GM18907 (cell line): Measurements from ENCODE around the gene OR5H1.
"Not testable (repeated sequence)": the region's sequence is repeated elsewhere in the genome, so short reads cannot be mapped to it uniquely, and the experiment has no call there.

ENCODE experiments used
- ATAC-seq: cut with Tn5 transposase; IDR thresholded peaks from one replicate; pipeline ENCODE4 v1.9.1; 2021; ENCODE audit warnings: mild to moderate bottlenecking, moderate library complexity; ENCODE audit not compliant: unreplicated experiment

OR5H1 gene

DNA sequence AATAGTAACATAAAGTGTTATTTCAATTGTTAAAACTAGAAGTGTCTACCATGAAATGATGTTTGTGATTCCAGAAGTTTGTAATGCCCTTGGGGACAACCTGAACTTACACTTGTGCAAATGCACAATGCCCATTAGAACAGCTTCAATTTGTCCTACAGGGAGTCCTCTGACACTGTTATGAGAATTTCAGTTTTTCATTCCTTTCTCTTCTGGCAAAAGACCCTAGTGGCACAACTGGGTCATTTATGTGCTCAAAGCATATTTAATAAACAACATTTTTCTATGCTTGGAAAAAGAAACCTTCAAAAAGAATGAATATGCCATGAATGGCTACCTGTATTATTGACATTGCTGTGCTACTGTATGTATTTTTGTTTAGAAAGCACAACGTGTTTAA is at the start of gene OR5H1:
Gene OR5H1 (plus strand): TSS at position 301 of the 400 bp plus-strand sequence. CDS start 1,977 bp downstream, outside the sequence.
- no peak for ATAC-seq

DNA sequence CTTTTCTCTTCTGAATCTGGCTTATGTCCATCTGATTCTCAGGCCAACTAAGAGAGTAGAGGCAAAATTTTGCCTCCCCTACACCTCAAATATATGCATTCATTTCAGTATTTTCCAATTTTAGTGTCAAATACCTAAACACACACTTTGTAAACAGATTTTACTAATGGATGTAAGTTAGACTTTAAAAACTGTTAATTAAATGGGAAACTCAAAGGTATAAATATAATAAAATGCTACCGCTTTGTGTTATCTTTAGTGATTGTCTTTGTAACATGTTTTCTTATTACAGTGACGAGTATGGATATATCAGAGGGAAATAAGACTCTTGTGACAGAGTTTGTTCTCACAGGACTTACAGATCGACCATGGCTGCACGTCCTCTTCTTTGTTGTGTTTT is 43.6 kb upstream of the OR5H1 start, which contains the start of gene OR5AC2:
Gene OR5AC2 (plus strand): TSS at position 301 of the 400 bp plus-strand sequence. CDS start 0 bp downstream, at position 301.
- ATAC-seq: no peak

DNA sequence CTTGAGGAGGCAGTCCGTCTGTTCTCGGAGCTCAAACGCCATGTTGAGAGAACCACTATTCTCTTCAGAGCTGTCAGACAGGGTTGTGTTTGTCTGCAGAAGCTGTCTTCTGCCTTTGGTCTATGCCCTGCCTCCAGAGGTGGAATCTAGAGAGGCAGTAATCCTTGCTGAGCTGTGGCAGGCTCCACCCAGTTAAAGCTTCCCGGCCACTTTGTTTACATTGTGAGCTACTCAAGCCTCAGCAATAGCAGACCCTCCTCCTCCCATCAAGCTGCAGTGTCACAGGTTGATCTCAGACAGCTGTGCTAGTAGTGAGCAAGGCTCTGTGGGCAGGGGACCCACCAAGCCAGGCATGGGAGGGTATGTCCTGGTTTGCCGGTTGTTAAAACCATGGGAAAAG is 34.6 kb upstream of the OR5H1 start:
- no peak for ATAC-seq

DNA sequence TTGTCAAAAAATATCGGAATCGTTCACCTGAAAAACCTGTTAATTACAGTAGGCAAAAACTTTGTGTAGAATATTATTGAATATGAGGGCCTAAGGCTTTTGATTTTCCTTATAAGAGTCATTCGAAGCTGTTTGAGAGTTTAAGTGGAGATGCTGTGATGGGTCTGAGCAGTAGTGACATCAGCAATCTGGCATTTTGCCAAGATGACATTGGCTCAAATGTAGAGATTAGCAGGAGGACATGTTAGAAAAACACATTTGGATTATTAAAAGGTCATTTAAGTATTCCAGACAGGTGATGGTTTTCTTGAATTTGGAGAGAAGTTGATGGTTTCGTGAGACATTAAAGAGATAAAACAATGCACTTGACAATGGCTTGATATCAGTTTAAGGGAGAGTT is 30.7 kb upstream of the OR5H1 start:
- ATAC-seq: no peak

GRCh38 chr3:98108162-98108561 is 22.4 kb upstream of the OR5H1 start:
- ATAC-seq: no peak

DNA sequence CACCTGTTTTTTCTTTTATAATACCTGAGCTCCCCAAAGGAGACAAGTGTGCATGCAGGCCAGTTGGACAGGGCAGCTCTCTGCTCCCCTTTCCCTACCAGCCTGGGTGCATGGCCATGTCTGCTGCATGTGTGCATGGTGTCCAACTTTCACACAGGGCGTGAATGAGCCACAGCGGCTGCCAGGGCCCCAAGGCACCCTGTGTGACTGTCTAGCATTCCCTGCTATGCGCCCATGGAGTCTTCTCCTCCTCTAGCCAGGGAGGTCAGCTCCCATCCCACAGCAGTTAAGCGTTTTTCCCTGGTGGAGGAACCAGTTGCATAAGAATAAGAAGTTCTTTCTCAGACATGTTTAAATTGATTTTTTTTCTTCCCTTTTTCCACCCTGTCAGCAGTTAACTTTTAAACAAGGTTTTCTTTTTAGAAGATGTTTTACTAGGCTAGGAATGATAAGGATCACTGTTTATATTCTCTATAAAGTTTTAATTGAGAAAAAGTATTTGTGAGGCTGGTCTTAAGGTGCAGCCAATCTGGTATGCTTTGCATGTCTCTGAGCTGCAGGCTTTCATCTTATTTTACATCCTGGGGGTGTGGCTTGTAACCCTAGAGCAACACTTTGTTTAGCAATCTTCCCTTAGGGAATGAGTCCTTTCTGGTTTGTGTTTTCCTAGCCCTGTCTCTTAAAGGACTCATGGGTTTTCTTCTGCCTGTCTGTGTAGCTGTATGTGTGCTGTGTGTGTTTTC is 20.5 kb upstream of the OR5H1 start:
- ATAC-seq: no peak

- ATAC-seq: no peak
These were observed 20.0 kb upstream of the OR5H1 start for GRCh38 chr3:98110550-98110908.

- no peak for ATAC-seq
These were observed 16.3 kb upstream of the OR5H1 start for GRCh38 chr3:98114264-98114663.

GRCh38 chr3:98115717-98116116 is 14.8 kb upstream of the OR5H1 start:
- no peak for ATAC-seq

- ATAC-seq: no peak
These were observed 6.1 kb downstream of the OR5H1 start for GRCh38 chr3:98136631-98137030.

DNA sequence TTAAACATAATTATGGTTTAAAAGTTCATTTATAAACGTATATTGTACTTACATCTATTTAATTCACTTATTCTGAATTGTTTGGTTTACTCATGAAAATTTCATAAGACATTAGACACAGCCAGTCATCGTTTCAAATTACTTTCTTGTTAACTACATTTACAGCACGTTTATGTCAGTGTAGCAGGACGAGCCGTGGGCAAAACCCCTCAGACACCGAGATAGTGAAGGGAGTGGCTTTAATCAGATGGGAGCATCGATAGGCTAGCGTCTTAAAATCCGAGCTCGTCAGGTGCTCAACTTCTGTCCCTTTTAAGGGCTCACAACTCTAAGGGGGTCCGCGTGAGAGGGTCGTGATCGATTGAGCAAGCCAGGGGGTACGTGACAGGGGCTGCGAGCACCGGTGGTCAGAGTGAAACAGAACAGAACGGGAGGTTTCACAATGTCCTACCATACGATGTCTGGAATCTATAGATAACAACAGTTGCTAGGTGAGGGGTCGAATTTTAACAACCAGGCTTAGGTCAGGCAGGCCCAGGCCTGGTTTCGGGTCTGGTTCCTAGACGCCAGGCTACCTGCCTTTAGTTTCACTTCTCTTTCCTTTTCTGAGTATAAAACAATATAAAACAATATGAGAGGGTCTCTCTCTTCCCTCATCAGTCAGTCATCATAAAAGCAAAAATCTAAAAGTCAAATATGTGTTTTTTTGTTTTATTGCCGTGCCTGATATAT is 7.5 kb downstream of the OR5H1 start:
- ATAC-seq: not testable (repeated sequence)

GRCh38 chr3:98140531-98140930 is 10.0 kb downstream of the OR5H1 start:
- ATAC-seq: no peak

- ATAC-seq: no peak
These were observed 16.7 kb downstream of the OR5H1 start, which contains the start of gene OR5H14 for GRCh38 chr3:98147179-98147578. Gene OR5H14 (plus strand): TSS chr3:98147479. CDS start chr3:98149386, 1,907 bp downstream.

DNA sequence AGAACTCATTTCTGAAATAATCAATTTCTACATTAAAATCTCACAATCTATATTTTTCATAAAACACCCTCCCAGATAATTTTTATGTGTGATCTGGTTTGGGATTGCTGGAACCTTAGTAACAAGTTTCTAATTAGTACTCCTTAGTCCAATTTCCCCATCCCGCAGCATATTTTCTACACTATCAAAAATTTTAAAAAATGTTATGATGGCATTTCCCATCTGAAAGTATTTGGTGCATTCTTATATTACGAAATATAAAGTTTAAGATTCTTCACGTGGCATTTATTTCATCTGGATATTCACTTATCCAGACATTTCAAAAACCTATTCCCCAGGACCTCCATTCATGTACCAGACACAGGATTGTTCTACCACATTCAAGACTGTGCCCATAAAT is 18.2 kb downstream of the OR5H1 start:
- no peak for ATAC-seq

DNA sequence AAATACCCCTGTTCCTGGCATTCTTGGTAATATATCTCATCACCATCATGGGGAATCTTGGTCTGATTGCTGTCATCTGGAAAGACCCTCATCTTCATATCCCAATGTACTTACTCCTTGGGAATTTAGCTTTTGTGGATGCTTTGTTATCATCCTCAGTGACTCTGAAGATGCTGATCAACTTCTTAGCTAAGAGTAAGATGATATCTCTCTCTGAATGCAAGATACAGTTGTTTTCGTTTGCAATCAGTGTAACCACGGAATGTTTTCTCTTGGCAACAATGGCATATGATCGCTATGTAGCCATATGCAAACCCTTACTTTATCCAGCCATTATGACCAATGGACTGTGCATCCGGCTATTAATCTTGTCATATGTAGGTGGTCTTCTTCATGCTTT is 18.9 kb downstream of the OR5H1 start:
- ATAC-seq: not testable (repeated sequence)

DNA sequence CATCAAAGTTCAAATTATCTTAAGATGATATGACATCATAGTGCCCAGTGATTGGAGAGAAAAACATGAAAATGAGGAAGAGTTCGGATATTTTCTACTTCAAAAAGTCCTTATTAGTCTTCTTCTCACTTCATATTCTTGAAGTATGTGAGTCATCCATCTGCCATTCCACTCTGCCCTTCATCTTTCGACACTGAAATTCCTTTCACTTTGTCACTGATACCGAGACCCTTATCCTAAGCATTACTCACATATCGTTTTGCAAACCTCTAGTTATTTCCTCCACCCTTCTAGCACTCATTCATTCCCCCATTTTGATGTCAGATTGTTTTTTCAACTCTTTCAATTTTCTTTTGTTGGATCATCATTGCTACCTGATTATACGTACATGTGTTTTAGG is 20.7 kb downstream of the OR5H1 start:
- no peak for ATAC-seq

DNA sequence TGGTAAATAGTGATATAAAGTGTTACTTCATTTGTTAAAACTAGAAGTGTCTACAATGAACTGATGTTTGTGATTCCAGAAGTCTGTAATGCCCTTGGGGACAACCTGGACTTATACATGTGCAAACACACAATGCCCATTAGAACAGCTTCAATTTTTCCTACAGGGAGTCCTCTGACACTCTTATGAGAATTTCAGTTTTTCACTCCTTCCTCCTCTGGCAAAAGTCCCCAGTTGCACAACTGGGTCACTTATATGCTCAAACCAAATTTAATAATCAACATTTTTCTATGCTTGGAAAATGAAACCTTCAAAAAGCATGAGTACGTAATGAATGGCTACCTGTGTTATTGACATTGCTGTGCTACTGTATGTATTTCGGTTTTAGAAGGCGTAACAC is 35.9 kb downstream of the OR5H1 start, which contains the start of gene OR5H15:
Gene OR5H15 (plus strand): TSS at position 301 of the 400 bp plus-strand sequence. CDS start 2,004 bp downstream, outside the sequence.
- no peak for ATAC-seq

- peak; percentile 56 for ATAC-seq
These were observed 40.5 kb downstream of the OR5H1 start for GRCh38 chr3:98171071-98171470.

DNA sequence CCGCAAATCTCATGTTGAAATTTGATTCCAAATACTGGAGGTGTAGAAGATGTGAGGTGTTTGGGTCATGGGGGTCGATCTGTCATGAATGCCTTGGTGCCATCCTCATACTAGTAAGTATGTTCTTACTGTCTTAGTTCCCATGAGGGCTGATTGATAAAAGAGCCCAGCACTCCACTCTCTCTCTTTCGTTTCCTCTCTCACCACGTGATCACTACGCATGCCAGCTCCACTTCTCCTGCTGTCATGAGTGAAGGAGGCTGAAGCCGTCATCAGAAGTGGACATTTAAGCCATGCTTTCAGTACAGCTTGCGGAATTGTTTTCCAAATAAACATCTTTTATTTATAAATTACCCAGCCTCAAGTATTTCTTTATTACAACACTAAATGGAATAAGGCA is 42.1 kb downstream of the OR5H1 start:
- ATAC-seq: no peak

DNA sequence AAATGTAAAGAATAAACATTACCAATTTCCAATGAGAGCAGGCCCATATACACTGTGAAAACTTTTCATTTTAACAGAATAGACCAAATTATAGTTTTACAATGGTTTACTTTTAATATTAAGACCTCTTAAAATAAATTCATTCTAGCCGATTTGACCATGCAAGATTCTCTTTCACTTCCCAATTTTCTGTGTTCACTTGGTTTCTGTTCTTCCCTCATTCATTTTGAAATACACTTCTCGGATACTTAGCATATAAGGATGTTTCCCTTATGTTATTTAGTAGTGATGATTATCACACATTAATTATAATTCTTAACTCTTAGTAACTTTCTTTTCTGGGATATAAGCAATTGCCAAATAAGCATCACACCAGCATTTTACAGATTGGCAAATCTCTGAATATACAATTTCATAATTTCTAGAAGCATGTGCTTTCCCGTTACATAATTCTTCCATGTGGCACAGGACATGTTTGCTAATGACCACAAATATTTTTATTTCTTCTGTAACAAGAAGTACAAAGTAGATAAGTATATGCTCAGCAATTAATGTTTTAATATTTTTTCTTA is 49.9 kb downstream of the OR5H1 start:
- no peak for ATAC-seq

- no peak for ATAC-seq
These were observed 51.7 kb downstream of the OR5H1 start for GRCh38 chr3:98182196-98182595.

GRCh38 chr3:98185180-98185579 is 54.7 kb downstream of the OR5H1 start:
- ATAC-seq: no peak
